Effector CD4-positive, alpha-beta T cell (primary cell): Measurements from ENCODE around the gene MAT1A.

Source experiments
- DNase-seq: peaks from one replicate; pipeline ENCODE4 v3.0.0-alpha.2; 2020

Gene MAT1A

GRCh38 chr10:80281784-80282765 lies 7.4 kb downstream of the MAT1A start:
- DNase-seq, result no peak

- no peak for DNase-seq
These were observed 8.2 kb downstream of the MAT1A start for GRCh38 chr10:80281292-80281691.

- DNase-seq, result no peak
These were observed 9.2 kb downstream of the MAT1A start for GRCh38 chr10:80280071-80280800.

GRCh38 chr10:80279146-80279545 lies 10.3 kb downstream of the MAT1A start:
- no peak for DNase-seq

GRCh38 chr10:80278480-80278879 lies 11.0 kb downstream of the MAT1A start:
- no peak for DNase-seq

GRCh38 chr10:80277567-80278250 lies 11.7 kb downstream of the MAT1A start:
- no peak for DNase-seq

- no peak for DNase-seq
These were observed 12.4 kb downstream of the MAT1A start for GRCh38 chr10:80277016-80277415.

GRCh38 chr10:80276335-80276734 lies 13.1 kb downstream of the MAT1A start:
- no peak for DNase-seq

- no peak for DNase-seq
These were observed 13.7 kb downstream of the MAT1A start for GRCh38 chr10:80275756-80276155.

- DNase-seq, result no peak
These were observed 14.3 kb downstream of the MAT1A start for GRCh38 chr10:80275135-80275498.

GRCh38 chr10:80274396-80275134 lies 14.9 kb downstream of the MAT1A start:
- no peak for DNase-seq

- no peak for DNase-seq
These were observed 15.8 kb downstream of the MAT1A start for GRCh38 chr10:80273523-80274170.

GRCh38 chr10:80272793-80273522 lies 16.5 kb downstream of the MAT1A start:
- DNase-seq, result no peak

GRCh38 chr10:80271416-80271815 lies 18.0 kb downstream of the MAT1A start:
- no peak for DNase-seq

GRCh38 chr10:80270887-80271286 lies 18.6 kb downstream of the MAT1A start:
- DNase-seq, result no peak

GRCh38 chr10:80268938-80269588 lies 20.4 kb downstream of the MAT1A start:
- no peak for DNase-seq

GRCh38 chr10:80268266-80268665 lies 21.2 kb downstream of the MAT1A start:
- DNase-seq, result no peak

- DNase-seq, result no peak
These were observed 23.0 kb downstream of the MAT1A start for GRCh38 chr10:80266513-80266863.

GRCh38 chr10:80265740-80266512 lies 23.5 kb downstream of the MAT1A start:
- no peak for DNase-seq
